NCI-H146 treated with DMSO at 0.1 percent for 48 hours (cell line): ENCODE results near the gene PPP1R3E.
A peak's percentile ranks its signal among the peaks of the same experiment; 100 is the strongest.
"Not testable (repeated sequence)": the region's sequence is repeated elsewhere in the genome, so short reads cannot be mapped to it uniquely, and the experiment has no call there.

Experiments used
- DNase-seq: peaks from one replicate; lab custom pipeline; 2025; ENCODE audit not compliant: unreplicated experiment; lab: John Stamatoyannopoulos, UW

PPP1R3E gene

GRCh38 chr14:23297611-23298277, 4.9 kb downstream of the PPP1R3E start:
- DNase-seq: no peak

- no peak for DNase-seq
These were observed 5.6 kb downstream of the PPP1R3E start for GRCh38 chr14:23297096-23297495.

GRCh38 chr14:23296012-23296777, 6.5 kb downstream of the PPP1R3E start:
- DNase-seq: no peak

GRCh38 chr14:23294734-23295561, 7.7 kb downstream of the PPP1R3E start:
- peak; percentile 26 for DNase-seq

GRCh38 chr14:23286902-23287479, 15.7 kb downstream of the PPP1R3E start:
- no peak for DNase-seq

- peak; percentile 92 for DNase-seq
These were observed 16.4 kb downstream of the PPP1R3E start, which contains the start of gene HOMEZ for GRCh38 chr14:23286020-23286901. Gene HOMEZ (minus strand): TSS chr14:23286132. CDS start chr14:23285952, 180 bp downstream.

GRCh38 chr14:23285530-23286019, 17.1 kb downstream of the PPP1R3E start:
- DNase-seq: no peak

GRCh38 chr14:23284654-23285529, 17.8 kb downstream of the PPP1R3E start:
- no peak for DNase-seq

GRCh38 chr14:23281247-23281646, 21.4 kb downstream of the PPP1R3E start:
- DNase-seq: no peak

GRCh38 chr14:23277928-23278327, 24.7 kb downstream of the PPP1R3E start:
- not testable (repeated sequence) for DNase-seq

GRCh38 chr14:23277189-23277588, 25.5 kb downstream of the PPP1R3E start:
- no peak for DNase-seq

GRCh38 chr14:23275412-23275811, 27.2 kb downstream of the PPP1R3E start:
- DNase-seq: no peak

- no peak for DNase-seq
These were observed 33.5 kb downstream of the PPP1R3E start for GRCh38 chr14:23269193-23269592.

GRCh38 chr14:23260849-23261248, 41.8 kb downstream of the PPP1R3E start:
- not testable (repeated sequence) for DNase-seq

GRCh38 chr14:23259426-23259825, 43.2 kb downstream of the PPP1R3E start:
- no peak for DNase-seq

GRCh38 chr14:23258256-23258655, 44.4 kb downstream of the PPP1R3E start:
- no peak for DNase-seq

- DNase-seq: no peak
These were observed 50.0 kb downstream of the PPP1R3E start for GRCh38 chr14:23252420-23253333.

GRCh38 chr14:23252006-23252405, 50.7 kb downstream of the PPP1R3E start:
- no peak for DNase-seq
